ENCODE results near the gene LILRA1.
"Not testable (repeated sequence)": the region's sequence is repeated elsewhere in the genome, so short reads cannot be mapped to it uniquely, and the experiment has no call there.

The LILRA1 gene

DNA sequence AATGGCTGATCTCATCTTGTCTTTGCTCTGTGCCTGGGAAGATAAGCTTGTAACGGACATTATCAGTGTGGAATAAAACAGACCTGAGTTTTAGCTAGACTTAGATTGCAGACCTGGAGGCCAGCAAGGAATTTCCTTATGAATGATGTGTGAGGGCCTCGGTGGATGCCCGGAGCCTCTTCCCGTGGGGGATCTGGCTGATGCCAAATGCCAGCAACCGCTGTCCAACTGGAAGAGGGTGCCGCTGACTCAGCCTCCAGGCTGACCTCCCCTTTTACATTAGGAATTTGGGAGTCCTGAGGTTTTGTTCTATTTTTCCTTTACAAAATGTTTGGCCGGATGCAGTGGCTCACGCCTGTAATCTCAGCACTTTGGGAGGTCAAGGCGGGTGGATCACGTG is 39.4 kb upstream of the LILRA1 start:
- peaks cover 93% of the 10 kb centered on the region for H3K27me3 ChIP-seq (ENCODE audit: insufficient read depth, low read depth, severe bottlenecking)
- no peak overlapping the region for H3K4me3 ChIP-seq (ENCODE audit: low read depth, low read length)
- no peak overlapping the region for H3K27ac ChIP-seq
- peaks cover 12% of the 10 kb centered on the region for H3K9me3 ChIP-seq (ENCODE audit: severe bottlenecking)
- no peak for DNase-seq
- no peaks in the 10 kb centered on the region for H3K36me3 ChIP-seq
- TF ChIP-seq CTCF (IDR thresholded peaks at IDR 0.05; ENCODE audit: low read depth, low read length), result no peak

GRCh38 chr19:54554896-54555295 is 38.5 kb upstream of the LILRA1 start:
- TF ChIP-seq CTCF (IDR thresholded peaks at IDR 0.05; ENCODE audit: low read depth, low read length), result no peak
- peaks cover 12% of the 10 kb centered on the region for H3K9me3 ChIP-seq (ENCODE audit: severe bottlenecking)
- no peaks in the 10 kb centered on the region for H3K36me3 ChIP-seq
- H3K27ac ChIP-seq, result no peak overlapping the region
- no peak for DNase-seq
- H3K27me3 ChIP-seq (ENCODE audit: insufficient read depth, low read depth, severe bottlenecking), result peaks cover 91% of the 10 kb centered on the region
- H3K4me3 ChIP-seq (ENCODE audit: low read depth, low read length), result no peak overlapping the region

DNA sequence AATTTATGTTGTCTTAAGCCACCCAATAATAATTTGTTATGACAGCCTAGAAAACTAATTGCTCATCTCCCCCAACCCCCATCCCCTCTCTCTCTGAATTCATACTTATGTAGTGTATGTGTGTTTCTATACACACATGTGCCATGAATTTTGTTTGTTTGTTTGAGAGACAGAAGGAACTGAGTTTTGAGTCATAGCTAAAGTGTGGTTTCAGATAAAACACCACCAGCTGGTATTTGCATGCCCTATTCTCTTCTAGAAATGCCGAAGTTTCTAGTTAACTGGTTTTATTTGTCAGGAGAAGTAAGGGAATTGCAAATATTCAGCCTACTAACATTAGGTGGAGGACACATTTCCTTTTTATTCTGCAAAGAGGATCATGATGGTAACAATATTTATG is 37.2 kb upstream of the LILRA1 start:
- TF ChIP-seq CTCF (IDR thresholded peaks at IDR 0.05; ENCODE audit: low read depth, low read length), result no peak
- peaks cover 7% of the 10 kb centered on the region for H3K9me3 ChIP-seq (ENCODE audit: severe bottlenecking)
- no peak overlapping the region for H3K4me3 ChIP-seq (ENCODE audit: low read depth, low read length)
- H3K36me3 ChIP-seq, result no peaks in the 10 kb centered on the region
- peaks cover 90% of the 10 kb centered on the region for H3K27me3 ChIP-seq (ENCODE audit: insufficient read depth, low read depth, severe bottlenecking)
- no peak overlapping the region for H3K27ac ChIP-seq
- no peak for DNase-seq

DNA sequence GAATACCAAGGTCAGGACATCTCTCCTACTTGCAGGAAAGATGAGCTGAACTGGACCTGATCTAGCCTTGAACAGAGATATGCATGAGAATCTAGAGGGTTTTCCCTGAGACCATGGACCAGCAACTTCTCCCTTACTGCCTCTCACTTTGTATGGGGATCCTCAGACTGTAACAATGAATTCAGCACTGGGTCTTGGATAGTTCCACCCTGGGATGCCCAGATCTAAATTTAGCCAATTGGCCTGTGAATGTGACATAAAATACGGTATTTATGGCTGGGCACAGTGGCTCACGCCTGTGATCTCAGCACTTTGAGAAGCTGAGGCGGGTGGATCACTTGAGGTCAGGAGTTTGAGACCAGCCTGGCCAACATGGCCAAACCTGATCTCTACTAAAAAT is 35.1 kb upstream of the LILRA1 start:
- H3K4me3 ChIP-seq (ENCODE audit: low read depth, low read length), result no peak overlapping the region
- H3K9me3 ChIP-seq (ENCODE audit: severe bottlenecking), result peaks cover 4% of the 10 kb centered on the region
- DNase-seq, result no peak
- H3K27me3 ChIP-seq (ENCODE audit: insufficient read depth, low read depth, severe bottlenecking), result peaks cover 90% of the 10 kb centered on the region
- H3K27ac ChIP-seq, result no peak overlapping the region
- no peaks in the 10 kb centered on the region for H3K36me3 ChIP-seq
- no peak for TF ChIP-seq CTCF (IDR thresholded peaks at IDR 0.05; ENCODE audit: low read depth, low read length)

DNA sequence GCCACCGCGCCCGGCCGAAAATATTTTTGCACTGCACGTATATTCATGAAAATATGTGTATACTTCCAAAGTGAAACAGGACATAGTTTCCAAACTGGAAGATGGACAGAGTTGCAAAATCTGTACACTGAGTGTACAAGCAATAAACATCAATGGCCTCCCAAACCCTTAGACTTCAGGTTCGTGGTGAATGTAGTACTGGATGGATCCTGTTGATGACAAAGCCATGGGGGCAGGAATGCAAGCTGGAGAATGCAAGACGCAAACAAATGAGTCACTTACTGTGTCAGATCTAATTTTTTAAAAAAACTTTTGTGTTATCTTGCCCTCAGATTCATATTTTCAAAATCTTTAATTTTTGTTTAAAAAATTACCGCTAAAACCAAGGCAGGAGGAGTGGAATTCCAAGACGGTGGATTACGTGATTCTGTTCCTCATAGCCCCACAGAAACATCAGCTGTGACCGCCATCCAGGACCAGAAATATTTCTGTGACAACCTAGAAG is 32.5 kb upstream of the LILRA1 start:
- Histone ChIP-seq H3K27ac (no peak overlapping the region), H3K4me3 (ENCODE audit: low read depth, low read length) (no peak overlapping the region), H3K9me3 (ENCODE audit: severe bottlenecking) (peaks cover 4% of the 10 kb centered on the region), H3K27me3 (ENCODE audit: insufficient read depth, low read depth, severe bottlenecking) (peaks cover 83% of the 10 kb centered on the region), H3K36me3 (no peaks in the 10 kb centered on the region)
- DNase-seq, result no peak
- TF ChIP-seq CTCF (IDR thresholded peaks at IDR 0.05; ENCODE audit: low read depth, low read length), result no peak

GRCh38 chr19:54561840-54562239 is 31.6 kb upstream of the LILRA1 start:
- no peak for TF ChIP-seq CTCF (IDR thresholded peaks at IDR 0.05; ENCODE audit: low read depth, low read length)
- H3K9me3 ChIP-seq (ENCODE audit: severe bottlenecking), result peaks cover 4% of the 10 kb centered on the region
- no peak overlapping the region for H3K4me3 ChIP-seq (ENCODE audit: low read depth, low read length)
- H3K36me3 ChIP-seq, result no peaks in the 10 kb centered on the region
- H3K27ac ChIP-seq, result no peak overlapping the region
- no peak for DNase-seq
- peaks cover 83% of the 10 kb centered on the region for H3K27me3 ChIP-seq (ENCODE audit: insufficient read depth, low read depth, severe bottlenecking)

GRCh38 chr19:54563206-54563605 is 30.2 kb upstream of the LILRA1 start:
- not testable (repeated sequence) for H3K36me3 ChIP-seq; DNase-seq; H3K27ac ChIP-seq; H3K9me3 ChIP-seq (ENCODE audit: severe bottlenecking); H3K4me3 ChIP-seq (ENCODE audit: low read depth, low read length)
- peaks cover 81% of the 10 kb centered on the region for H3K27me3 ChIP-seq (ENCODE audit: insufficient read depth, low read depth, severe bottlenecking)

Measured in WERI-Rb-1 (cell line).